ENCODE data around the gene PRRT1.

DNA sequence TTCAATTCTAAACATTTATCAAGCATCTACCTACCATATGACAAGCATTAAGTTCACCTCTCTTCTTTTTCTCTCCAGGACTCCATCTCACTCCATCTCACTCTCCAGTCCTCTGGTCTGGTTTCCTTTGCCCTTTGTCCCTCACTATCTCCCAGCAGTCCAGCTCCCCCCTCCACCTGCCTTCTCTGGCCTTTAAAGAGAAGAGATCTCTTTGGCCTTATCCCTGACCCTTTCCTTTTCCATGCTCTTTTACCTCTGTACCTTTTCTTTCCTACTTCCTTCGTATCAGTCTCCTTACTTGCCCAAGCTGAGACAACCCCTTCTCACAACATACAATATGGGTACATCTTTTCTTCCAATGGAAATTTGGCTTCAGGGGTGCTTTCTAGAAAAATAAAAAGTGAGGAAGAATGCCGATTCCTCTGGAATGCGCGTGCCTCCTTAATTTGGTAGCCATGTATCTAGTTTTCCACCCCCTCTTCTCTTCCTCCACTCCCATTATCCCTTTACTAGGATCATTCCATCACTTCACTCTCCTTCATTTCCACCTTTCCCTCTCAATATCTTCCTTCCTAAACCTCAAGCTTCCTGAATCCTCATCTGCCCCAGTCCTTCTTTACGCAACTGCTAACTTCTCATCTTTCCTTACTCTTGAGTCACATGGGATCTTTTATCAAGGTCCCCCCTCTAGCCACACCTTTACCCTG is 24.9 kb upstream of the PRRT1 start:
- no peak for TF ChIP-seq FOXA1 (IDR thresholded peaks at IDR 0.05)
- no peak for TF ChIP-seq SP1 (IDR thresholded peaks at IDR 0.05)
- no peak for TF ChIP-seq TARDBP (IDR thresholded peaks at IDR 0.05)
- TF ChIP-seq FOXM1 (IDR thresholded peaks at IDR 0.05; ENCODE audit: borderline replicate concordance), result no peak
- TF ChIP-seq L3MBTL2 (conservative IDR thresholded peaks at IDR 0.05), result no peak; the same call in 1 of the 2 replicates

All from HEK293T (cell line).